Measurements from ENCODE around the gene NAALADL2. TPM values are rescaled to one million over a fixed set of nuclear protein-coding genes. Genes with fewer than 3 reads are reported as not detected.

NAALADL2 gene
- total RNA-seq, 1 donor, result 54.5 TPM

GRCh38 chr3:175287361-175287963, 428.3 kb downstream of the NAALADL2 start:
- TF ChIP-seq CTCF (IDR thresholded peaks at IDR 0.05; ENCODE audit: insufficient read depth, low read length), result no peak
- no peak for DNase-seq (ENCODE audit: low read depth)
- H3K4me3 ChIP-seq (ENCODE audit: low read depth, low read length), result no peak overlapping the region

- peak; percentile 45 for DNase-seq (ENCODE audit: low read depth)
Measured at GRCh38 chr3:175288621-175289020, 429.5 kb downstream of the NAALADL2 start.

DNA sequence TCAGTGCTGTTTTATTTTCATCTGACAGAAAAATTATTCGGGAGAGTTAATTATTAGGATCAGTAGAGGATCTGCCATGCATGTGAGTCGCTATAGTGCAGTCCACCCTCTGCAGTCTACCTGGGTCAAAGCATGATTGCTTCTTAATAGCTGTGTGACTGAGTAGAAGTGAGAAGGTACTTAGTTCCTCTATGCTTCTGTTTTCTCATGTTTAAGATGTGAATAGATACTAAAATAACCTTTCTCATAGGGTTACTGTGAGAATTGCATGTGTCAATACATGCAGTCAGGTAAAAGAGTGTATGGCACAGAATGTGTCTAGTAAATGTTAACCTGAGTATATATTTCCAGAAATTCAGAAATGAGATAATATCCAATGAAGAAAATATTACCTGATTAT, 435.7 kb downstream of the NAALADL2 start:
- no peak for DNase-seq (ENCODE audit: low read depth)
- no peak for TF ChIP-seq CTCF (IDR thresholded peaks at IDR 0.05; ENCODE audit: insufficient read depth, low read length)
- no peak overlapping the region for H3K4me3 ChIP-seq (ENCODE audit: low read depth, low read length)

More at GRCh38 chr3:175288621-175289020, 429.5 kb downstream of the NAALADL2 start:
- H3K4me3 ChIP-seq (ENCODE audit: low read depth, low read length), result no peak overlapping the region
- no peak for TF ChIP-seq CTCF (IDR thresholded peaks at IDR 0.05; ENCODE audit: insufficient read depth, low read length)

DNA sequence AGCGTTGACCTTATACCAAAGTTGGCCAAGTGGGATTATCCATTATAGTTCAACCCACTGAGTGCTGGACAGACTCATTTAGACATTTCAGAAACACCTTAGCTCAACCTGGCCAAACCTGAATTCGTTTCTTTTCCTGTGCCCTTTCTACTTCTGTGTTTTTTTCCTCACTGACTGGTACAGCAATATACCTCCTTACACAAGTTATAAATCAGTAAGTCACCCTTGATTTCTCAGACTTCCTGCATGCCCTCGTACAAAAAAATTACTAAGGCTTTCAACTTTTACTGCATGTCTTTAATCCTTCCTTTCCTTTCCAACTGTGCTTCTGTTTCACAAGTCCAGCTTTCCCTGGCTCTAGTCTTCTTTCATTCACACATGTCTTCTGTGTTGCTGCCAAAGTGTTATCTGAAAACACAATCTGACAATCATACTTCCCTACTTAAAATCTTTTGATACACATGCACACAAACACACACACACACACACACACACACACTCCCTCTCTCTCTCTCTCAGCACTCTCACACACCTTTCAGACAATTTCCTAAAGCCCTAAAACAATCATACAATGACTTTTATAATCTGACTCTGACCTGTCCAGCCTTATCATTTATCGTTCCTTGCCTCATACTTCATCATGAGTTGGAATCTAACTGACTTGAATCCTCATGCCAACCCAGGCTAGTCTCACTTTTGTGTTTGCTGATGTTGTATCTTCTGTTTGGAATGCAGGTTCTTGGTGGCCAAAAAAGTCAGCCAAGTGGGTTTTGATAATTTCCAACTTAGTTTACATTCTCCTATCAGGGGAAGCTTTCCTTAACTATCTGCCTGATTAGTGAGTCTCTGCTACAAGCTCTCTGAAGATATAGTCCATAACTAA, 436.4 kb downstream of the NAALADL2 start:
- DNase-seq (ENCODE audit: low read depth), result peak; percentile 39
- TF ChIP-seq CTCF (IDR thresholded peaks at IDR 0.05; ENCODE audit: insufficient read depth, low read length), result no peak
- H3K4me3 ChIP-seq (ENCODE audit: low read depth, low read length), result no peak overlapping the region

DNA sequence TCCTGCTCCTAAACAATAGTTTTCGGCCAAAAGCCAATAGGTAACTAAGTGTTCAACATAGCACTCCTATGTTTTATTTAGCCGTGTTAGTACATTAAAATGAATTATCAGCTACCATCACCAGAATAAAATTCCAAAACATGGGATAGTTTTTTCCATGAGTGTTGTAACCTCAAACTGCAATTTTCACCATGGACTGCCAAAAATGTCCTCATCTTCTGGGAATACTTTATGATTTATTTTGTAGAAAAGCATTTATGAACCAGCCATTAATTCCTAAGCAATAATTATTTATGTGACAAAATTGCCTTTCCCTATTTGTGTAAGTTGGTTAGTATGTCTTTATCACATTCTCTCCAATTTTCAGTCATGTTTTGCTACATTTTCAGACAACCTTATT, 438.1 kb downstream of the NAALADL2 start:
- TF ChIP-seq CTCF (IDR thresholded peaks at IDR 0.05; ENCODE audit: insufficient read depth, low read length), result no peak
- peak; percentile 11 for DNase-seq (ENCODE audit: low read depth)

DNA sequence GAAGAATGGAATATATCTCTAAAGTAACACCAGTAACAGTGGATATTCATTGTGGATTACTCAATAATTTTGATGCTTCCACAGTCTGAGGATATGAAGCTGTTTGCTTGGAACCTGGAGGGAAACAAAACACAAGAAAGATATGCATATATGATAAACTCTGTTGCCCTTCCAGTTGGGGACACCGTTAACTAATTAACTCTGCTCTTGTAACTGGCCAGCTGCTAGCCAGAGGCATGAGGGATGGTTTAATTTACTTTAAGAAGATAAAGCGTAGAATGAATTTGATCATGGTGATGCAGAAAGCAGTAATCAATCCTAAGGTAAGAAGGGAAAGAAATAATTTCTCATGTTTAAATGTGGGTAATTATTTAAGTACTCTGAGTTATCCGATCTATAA, 442.6 kb downstream of the NAALADL2 start:
- no peak for DNase-seq (ENCODE audit: low read depth)
- H3K4me3 ChIP-seq (ENCODE audit: low read depth, low read length), result no peak overlapping the region
- TF ChIP-seq CTCF (IDR thresholded peaks at IDR 0.05; ENCODE audit: insufficient read depth, low read length), result no peak

More for the DNA sequence above, 438.1 kb downstream of the NAALADL2 start:
- no peak overlapping the region for H3K4me3 ChIP-seq (ENCODE audit: low read depth, low read length)

All from fibroblast of the aortic adventitia (primary cell).